HG02938 (cell line): ENCODE measurements around the gene RBM39.
A peak's percentile ranks its signal among the peaks of the same experiment; 100 is the strongest.

ENCODE experiments used
- ATAC-seq: cut with Tn5 transposase; IDR thresholded peaks from one replicate; pipeline ENCODE4 v1.9.1; 2021; ENCODE audit warnings: mild to moderate bottlenecking, moderate library complexity; ENCODE audit not compliant: unreplicated experiment

The RBM39 gene

DNA sequence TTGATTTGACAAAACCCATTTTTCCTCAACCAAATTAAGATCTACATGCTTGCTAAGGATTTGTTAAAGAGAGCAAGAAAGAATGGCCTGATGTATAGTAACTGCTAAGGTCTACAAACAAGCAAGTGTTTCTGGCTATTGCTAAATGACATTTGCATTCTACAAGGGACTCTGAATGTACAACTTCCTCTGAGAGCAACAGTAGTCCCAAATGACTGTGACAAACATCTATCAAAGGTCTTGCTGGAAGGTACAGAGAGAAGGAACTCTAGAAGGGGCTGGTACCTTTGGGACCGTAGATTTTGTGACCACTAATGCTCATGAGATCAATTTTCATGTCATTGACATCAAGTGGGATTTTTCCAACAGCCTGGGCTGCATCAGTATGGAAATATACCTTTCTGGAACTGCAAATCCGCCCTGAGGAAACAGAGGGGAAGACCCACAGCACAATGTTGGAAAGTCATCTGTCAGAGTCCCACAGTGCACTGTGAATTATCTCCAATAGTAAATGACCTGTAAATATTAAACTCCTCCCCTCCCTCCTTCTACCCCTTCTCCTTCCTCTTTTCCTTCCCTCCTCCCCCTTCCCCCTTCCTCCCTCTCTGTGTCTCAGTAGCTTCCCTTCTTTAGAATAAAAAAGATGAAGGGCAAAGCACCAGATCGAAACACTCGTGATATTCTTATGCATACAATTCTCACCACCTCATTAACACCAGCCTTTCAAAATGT is 61.4 kb downstream of the RBM39 start:
- ATAC-seq: no peak

GRCh38 chr20:35674921-35675320 is 67.1 kb downstream of the RBM39 start:
- no peak for ATAC-seq

DNA sequence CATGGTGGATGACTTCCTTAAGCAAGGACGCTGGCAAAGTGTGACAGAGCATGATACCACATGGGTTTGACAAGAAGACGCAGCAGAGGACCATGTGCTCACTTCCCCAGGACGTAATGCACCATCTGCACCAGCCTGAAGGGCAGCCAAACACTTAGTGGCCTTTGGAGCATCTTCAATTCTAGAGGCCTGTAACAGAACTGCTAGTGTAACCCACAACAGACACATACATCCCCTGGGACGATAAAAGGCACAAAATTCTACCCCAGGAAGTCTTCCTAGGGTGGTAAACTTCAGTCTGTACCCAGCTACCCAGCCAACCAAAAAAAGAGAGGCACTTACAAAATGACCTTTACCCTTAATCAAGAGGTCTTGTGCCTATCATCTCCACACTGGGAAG is 68.2 kb downstream of the RBM39 start:
- ATAC-seq: no peak

GRCh38 chr20:35669681-35670080 is 72.4 kb downstream of the RBM39 start:
- ATAC-seq: no peak

- ATAC-seq: no peak
Observed at GRCh38 chr20:35669221-35669620, 72.8 kb downstream of the RBM39 start.

DNA sequence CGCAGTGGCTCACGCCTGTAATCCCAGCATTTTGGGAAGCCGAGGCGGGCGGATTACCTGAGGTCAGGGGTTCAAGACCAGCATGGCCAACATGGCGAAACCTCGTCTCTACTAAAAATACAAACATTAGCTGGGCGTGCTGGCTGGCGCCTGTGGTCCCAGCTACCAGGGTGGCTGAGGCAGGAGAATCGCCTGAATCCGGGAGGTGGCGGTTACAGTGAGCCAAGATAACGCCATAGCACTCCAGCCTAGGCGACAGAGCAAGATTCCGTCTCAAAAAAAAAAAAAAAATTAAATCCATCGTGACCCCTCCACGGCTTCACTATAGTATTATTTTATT is 76.1 kb downstream of the RBM39 start:
- no peak for ATAC-seq

GRCh38 chr20:35664466-35665206 is 77.4 kb downstream of the RBM39 start, which contains the start of the genes CPNE1 and RBM12:
CPNE1 (minus strand) TSS chr20:35664900; CDS start chr20:35632923, 31,977 bp downstream.
RBM12 (minus strand) TSS chr20:35664900; CDS start chr20:35655322, 9,578 bp downstream.
- ATAC-seq: peak; percentile 86

- ATAC-seq: peak; percentile 19
Observed at GRCh38 chr20:35663516-35664465, 78.3 kb downstream of the RBM39 start.

GRCh38 chr20:35662551-35662950 is 79.5 kb downstream of the RBM39 start:
- ATAC-seq: no peak

GRCh38 chr20:35661908-35662307 is 80.2 kb downstream of the RBM39 start:
- no peak for ATAC-seq

DNA sequence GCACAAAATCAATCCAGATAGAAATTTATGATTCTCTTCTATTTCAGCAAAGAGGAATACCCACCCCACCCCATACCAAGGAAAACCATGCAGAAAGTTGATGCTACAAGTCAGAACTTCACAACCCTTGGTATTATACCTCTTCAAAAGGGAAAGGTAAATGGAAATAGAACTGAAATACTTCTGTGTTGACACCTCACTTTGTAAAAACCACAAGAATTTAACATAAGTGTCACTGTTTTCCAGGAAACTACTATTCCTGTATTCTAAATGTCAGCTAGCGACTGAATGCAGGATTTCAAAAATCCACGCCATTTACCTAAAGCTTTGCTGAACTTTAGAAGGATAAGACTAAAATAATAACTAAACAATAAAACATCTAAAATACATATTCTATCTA is 81.0 kb downstream of the RBM39 start:
- ATAC-seq: no peak

DNA sequence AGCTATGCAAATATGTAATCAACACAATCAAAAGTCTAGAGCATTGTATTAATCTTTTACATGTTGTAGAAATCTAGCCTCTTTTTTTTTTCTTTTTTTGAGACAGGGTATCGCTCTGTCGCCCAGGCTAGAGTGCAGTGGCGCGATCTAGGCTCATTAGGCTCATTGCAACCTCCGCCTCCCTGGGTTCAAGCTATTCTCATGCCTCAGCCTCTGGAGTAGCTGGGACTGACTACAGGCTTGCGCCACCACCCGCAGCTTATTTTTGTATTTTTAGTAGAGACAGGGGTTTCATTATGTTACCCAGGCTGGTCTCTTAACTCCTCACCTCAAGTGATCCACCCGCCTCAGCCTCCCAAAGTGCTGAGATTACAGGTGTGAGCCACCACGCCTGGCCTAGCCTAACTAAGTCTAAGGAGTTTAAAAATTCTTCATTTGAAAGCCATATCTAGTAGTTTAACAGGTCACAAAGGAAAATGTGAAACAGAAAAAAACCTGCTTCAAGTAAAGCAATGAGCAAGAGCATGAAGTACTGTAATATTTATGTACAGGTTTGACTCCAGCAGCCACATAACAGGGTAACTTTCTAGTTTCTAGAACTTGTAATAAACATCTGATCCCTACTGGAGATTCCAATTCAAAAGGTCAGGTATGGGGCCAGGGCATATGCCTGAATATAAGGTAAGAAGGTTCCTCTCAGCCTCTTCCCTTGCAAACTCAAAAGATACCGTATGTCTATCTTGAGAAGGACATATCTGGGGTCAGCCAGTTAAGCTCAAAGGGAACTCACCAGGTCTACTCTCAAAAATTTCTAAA is 81.7 kb downstream of the RBM39 start:
- no peak for ATAC-seq

DNA sequence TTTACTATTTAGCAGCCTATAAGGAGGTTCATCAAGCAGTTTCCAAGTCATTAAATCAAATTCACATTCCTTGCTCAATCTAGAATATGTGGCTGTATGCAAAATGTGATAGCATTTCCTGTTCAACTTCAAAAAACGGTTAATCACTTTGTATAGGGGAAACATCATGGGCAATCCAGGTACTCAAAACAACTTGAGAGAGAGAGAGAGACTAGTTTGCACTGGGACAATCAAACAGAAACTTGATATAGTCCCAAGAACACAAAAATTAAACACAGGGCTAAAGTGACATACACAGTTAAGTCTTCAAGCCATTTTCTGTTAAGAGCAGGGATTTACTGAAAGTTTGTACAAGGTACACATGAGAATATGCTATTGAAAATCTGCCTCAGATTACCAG is 84.8 kb downstream of the RBM39 start:
- ATAC-seq: no peak

GRCh38 chr20:35654415-35654814 is 87.6 kb downstream of the RBM39 start:
- ATAC-seq: no peak

DNA sequence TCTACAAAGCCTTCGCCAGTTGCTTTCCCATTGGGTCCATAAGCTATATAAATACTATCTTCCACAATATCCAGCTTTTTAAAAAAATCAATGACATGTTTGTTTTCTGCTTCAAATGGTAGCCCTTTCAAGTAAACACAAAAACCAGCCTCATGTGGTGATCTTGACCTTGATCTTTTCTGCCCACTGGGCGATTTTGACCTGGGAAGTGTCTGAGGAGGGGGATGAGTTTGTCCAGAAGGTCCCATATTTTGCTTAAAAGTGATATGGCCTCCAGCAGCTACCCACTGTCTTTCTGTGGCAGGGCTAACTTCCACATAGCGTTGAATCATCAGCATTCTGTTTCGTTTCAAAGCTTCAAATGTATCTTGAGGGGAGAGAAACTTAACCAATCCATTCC is 88.2 kb downstream of the RBM39 start:
- ATAC-seq: no peak
